Stimulated activated CD4-positive, alpha-beta T cell treated with anti-CD3 and anti-CD28 coated beads, Interleukin-12 subunit alpha, Interleukin-12 subunit beta, amount 100 ng/mL, for 24 hours (primary cell): ENCODE measurements around the gene WDTC1.
"Not testable (repeated sequence)": the region's sequence is repeated elsewhere in the genome, so short reads cannot be mapped to it uniquely, and the experiment has no call there.

Experiments
- DNase-seq, 2 experiments: peaks; one replicate each; pipeline ENCODE4 v3.0.0-alpha.2; 2020; ENCODE audit warnings: low read depth in 2 of 2

WDTC1 gene, protein sequence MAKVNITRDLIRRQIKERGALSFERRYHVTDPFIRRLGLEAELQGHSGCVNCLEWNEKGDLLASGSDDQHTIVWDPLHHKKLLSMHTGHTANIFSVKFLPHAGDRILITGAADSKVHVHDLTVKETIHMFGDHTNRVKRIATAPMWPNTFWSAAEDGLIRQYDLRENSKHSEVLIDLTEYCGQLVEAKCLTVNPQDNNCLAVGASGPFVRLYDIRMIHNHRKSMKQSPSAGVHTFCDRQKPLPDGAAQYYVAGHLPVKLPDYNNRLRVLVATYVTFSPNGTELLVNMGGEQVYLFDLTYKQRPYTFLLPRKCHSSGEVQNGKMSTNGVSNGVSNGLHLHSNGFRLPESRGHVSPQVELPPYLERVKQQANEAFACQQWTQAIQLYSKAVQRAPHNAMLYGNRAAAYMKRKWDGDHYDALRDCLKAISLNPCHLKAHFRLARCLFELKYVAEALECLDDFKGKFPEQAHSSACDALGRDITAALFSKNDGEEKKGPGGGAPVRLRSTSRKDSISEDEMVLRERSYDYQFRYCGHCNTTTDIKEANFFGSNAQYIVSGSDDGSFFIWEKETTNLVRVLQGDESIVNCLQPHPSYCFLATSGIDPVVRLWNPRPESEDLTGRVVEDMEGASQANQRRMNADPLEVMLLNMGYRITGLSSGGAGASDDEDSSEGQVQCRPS

DNA sequence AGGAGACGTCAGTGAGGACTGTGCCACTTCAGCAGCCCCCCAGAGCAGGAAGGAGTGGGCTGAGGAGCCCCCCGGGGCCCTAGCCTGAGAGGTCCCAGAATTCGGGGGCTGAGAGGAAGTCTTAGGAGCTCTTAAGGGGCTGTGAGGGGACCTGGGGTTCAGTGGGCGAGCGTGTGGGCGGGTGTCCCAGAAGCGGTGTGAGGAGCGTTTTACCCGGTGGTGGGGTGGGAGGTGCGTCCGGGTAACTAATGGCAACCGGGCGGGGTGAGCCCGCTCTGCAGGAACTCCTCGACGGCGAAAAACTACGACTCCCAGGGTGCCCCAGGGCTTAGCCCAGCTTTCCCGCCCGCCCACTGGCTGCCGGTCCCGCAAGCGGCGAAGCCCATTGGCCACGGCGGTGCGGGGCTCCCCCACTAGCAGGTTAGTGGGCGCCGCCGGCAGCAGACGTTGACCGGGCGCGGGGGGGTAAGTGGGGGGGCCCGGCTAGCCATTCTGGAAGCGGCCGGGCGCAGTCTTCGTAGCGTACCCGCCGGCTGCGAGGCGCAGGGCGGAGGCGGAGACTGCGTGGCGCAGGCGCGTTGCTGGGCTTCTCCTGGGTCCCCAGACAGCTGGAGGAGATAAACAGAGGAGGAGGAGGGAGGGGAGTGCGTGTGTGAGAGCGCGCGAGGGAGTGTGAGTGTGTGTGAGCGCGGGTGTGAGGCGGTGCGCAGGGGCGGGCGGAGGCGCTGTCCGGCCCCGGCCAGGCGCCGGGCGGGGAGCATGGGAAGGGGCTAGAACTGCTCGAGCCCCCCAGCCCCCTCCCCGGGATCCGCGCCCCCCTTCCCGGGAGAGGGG, at the start of gene WDTC1:
Gene WDTC1, plus strand, starts transcription at position 584 of the 834 bp plus-strand sequence. CDS start 26,423 bp downstream, outside the sequence.
- peak; percentile 94 to 97 for DNase-seq

DNA sequence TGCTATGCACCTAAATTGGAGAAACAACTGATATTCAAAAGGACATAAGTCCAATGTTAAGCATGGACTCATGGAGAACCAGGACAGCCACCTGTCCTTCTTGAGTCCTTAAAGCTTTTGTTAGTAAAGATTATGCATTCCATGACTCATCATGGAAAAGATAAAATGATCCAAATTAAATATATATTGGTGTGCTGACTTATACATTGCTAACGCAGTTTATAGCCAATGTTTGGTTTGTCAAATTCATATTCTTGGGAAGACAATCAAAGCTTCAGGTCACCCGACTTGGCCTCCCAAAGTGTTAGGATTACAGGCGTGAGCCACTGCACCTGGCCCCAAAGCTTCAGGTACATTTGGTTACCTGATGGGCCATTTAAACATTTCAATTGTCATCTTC, 49.8 kb upstream of the WDTC1 start:
- DNase-seq: not testable (repeated sequence)

DNA sequence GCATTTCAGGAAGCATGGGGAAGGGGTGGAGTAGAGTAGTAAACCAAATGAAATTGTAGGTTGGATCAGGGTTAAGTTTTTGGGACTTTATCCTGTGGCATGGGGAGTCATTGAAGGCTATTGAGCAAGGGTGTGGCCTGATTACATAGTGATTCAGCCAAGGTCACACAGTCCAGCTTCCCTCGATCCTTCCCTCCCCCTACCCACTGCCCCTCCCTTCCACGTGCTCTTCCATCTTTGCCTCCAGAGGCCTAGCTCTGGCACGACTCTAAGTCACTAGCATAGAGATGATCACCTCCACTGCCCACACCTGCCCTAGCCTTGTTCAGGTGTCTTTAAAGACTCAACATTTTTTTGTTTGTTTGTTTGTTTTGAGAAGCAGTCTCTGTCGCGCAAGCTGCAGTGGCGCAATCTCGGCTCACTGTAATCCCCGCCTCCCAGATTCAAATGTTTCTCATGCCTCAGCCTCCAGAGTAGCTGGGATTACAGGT, 42.3 kb upstream of the WDTC1 start:
- no peak for DNase-seq

DNA sequence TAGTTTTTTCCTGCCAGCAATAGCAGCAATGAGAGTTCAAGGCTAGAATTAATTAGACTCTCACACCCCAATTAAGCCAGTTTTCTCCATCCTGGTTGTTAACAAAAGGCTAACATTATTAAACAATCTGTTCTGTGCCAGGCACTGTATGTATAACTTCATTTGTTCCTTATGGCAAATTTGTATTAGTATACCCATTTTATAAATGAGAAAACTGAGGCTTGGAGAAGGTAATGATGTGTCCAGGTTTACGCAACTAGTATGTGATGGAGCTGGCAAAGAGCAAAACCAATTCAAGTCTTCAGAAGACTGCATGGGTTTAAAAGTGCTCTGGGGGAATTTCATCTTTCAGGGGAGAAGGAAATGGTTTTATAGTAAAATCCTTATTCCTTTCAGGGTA, 41.2 kb upstream of the WDTC1 start:
- DNase-seq: no peak

DNA sequence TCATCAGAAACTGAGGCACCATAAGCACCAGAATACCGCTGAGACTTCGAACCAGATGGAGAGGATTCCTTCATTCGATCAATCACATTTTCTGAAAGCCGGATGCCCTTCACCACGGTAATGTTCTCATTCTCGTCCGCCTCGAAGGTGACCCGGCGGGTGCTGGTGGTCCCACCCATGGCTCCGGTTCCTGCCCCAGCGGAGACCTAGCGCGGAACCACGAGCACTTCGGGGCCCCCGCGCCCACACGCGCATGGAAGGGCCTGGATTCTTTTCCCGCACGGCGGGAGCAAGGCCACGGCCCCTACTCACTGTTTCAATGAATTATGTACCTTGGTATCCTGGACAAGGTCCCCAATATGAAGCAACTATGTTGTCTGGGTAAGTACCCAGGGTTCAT, 33.1 kb upstream of the WDTC1 start:
- no peak for DNase-seq

DNA sequence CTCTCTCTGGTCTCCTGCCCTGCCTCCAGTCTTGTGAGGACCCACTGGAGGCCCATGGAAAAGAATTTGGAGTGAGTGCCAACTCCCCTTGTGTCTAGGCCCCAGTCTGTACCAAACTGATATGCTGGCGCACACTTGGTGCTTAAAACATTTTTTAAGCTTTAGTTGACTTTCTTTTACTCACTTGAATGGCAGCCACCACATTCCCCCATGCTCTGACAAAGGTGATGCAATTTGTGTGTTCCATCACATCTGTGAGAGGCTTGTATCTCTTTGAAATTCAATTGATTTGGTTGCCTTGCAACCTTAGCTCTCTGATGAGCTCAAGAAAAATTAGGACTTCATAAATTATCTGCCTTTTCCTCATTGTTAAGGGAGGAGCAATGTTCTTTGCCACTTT, 30.5 kb upstream of the WDTC1 start:
- no peak for DNase-seq

DNA sequence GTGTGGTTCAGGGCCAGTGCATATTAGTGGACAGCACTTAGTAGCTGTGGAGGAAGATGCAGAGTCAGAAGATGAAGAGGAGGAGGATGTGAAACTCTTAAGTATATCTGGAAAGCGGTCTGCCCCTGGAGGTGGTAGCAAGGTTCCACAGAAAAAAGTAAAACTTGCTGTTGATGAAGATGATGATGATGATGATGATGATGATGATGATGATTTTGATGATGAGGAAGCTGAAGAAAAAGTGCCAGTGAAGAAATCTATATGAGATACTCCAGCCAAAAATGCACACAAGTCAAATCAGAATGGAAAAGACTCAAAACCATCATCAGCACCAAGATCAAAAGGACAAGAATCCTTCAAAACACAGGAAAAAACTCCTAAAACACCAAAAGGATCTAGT, 27.2 kb upstream of the WDTC1 start:
- DNase-seq: not testable (repeated sequence)

DNA sequence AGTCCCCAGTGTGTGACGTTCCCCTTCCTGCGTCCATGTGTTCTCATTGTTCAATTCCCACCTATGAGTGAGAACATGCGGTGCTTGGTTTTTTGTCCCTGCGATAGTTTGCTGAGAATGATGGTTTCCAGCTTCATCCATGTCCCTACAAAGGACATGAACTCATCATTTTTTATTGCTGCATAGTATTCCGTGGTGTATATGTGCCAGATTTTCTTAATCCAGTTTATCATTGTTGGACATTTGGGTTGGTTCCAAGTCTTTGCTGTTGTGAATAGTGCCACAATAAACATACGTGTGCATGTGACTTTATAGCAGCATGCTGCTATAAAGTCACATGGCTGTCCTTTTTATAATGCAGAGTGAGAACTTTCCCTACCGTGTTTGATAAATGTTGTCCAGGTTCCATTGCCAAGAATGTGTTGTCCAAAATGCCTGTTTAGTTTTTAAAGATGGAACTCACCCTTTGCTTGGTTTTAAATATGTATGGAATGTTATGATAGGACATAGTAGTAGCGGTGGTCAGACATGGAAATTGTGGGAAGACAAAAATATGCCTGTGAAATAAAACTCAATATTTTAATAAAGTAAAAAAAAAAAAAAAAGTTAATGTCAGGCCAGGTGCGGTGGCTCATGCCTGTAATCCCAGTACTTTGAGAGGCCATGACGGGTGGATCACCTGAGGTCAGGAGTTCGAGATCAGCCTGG, 26.1 kb upstream of the WDTC1 start:
- not testable (repeated sequence) for DNase-seq

DNA sequence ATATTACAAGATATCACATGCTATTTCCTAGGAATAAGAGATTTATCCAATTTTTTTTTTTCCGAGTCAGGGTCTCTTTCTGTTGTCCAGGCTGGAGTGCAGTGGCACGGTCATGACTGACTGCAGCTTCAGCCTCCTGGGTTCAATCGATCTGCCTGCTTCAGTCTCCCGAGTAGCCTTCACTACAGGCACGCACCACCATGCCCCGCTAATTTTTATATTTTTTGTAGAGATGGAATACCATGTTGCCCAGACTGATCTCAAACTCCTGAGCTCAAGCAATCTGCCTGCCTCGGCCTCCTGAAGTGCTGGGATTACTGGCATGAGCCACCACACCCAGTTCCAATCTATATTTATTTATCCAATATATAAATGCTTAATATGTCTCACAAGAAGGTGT, 18.0 kb upstream of the WDTC1 start:
- DNase-seq: no peak

DNA sequence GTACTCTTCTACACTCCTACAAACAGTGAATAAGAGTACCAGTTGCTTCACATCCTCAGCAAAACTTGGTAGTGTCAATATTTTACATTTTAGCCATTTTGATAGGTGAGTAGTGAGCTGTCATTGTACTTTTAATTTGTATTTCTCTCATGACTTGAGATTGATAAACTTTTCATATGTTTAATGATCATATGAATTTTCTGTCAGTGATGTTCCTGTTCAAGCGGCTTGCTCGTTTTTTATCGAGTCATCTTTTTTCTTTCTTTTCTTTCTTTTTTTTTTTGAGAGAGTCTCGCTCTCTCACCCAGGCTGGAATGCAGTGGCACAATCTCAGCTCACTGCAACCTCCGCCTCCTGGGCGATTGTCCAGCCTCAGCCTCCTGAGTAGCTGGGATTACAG, 17.0 kb upstream of the WDTC1 start:
- no peak for DNase-seq

DNA sequence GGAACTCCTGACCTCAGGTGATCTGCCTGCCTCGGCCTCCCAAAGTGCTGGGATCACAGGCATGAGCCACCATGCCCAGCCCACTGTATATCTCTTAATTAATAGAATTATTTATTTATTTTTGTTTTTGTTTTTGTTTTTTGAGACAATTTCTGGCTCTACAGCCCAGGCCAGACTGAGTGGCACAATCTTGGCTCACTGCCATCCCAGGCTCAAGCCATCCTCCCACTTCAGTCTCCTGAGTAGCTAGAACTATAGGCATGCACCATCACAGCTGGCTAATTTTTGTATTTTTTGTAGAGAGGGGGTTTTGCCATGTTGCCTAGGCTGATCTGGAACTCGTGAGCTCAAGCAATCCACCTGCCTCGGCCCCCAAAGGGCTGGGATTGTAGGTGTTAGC, 15.7 kb upstream of the WDTC1 start:
- DNase-seq: no peak

DNA sequence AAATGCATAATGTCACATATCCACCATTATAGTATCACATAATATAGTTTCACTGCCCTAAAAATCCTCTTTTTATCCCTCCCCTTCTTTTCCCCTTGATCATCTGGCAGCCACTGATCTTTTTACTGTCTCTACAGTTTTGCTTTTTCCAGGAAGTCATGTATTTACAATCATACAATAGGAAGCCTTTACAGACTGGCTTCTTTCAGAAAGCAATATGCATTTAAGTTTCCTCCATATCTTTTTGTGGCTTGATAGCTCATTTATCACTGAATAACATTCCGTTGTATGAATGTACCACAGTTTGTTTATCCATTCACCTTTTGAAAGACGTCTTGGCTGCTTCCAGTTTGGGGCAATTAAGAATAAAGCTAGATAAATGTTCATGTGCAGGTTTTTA, 14.3 kb upstream of the WDTC1 start:
- no peak for DNase-seq

DNA sequence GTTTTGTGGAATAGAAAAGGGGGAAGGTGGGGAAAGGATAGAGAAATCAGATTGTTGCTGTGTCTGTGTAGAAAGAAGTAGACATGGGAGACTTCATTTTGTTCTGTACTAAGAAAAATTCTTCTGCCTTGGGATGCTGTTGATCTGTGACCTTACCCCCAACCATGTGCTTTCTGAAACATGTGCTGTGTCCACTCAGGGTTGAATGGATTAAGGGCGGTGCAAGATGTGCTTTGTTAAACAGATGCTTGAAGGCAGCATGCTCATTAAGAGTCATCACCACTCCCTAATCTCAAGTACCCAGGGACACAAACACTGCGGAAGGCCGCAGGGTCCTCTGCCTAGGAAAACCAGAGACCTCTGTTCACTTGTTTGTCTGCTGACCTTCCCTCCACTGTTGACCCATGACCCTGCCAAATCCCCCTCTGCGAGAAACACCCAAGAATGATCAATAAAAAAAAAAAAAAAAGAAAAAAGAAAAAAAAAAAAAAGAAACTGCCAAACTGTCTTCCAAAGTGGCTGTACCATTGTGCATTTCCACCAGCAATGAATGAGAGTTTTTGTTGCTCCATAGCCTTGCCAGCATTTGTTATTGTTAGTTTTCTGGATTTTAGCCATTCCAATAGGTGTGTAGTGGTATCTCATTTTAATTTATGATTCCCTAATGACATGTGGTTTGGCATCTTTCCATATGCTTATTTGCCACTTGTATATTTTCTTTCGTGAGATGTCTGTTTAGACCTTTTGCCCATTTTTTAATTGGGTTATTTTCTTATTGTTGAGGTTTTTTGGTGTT, 13.5 kb upstream of the WDTC1 start:
- DNase-seq: not testable (repeated sequence)

DNA sequence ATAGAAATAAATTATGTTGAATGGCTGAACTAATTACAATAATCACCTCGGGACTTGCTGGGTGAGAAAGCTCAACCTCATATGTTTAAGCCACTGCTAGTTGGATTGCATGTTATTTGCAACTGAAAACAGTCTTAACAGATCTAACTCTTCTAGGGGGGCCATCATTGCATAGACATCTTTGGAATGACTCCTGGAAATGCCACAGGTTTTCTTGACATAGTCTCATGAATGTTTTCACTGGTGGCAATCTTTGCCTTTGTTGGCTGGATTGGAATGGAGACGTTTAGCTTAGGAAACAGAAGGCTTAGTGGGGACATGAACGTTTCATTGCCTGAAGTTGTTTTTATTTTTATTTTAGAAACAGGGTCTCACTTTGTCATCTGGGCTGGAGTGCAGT, 8.8 kb upstream of the WDTC1 start:
- DNase-seq: no peak

DNA sequence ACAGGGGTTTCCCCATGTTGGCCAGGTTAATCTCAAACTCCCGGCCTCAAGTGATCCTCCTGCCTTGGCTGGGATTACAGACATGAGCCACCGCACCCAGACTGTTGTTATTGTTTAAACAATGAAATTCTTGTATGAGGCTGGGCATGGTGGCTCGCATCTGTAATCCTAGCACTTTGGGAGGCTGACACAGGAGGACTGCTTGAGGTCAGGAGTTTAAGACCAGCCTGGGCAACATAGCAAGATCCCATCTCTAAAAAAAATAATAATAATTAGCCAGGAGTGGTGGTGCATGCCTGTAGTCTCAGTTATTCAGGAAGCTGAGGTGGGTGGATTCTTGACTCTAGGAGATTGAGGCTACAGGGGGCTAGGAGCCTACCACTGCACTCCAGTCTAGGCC, 6.7 kb upstream of the WDTC1 start:
- DNase-seq: no peak

DNA sequence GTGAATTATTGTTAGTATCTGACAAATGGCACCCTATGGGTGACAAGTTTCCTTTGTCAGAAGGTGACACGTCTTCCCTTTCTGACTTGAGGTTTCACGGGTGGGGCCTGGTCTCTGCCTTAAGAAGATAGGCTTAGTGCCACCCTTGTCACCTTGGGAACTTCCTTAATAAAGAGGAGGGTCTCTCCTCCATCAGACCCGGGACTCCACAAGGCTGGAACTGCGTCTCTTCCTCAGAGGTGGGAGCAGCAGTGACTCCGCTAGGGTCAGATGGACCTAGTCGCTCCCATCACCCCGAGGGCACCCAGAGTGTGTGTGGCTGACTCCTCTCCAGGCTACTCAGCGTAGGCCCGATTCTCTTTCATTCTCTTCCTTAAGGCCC, 774 bp upstream of the WDTC1 start:
- peak in 1 of 2 experiments; percentile 3 for DNase-seq

DNA sequence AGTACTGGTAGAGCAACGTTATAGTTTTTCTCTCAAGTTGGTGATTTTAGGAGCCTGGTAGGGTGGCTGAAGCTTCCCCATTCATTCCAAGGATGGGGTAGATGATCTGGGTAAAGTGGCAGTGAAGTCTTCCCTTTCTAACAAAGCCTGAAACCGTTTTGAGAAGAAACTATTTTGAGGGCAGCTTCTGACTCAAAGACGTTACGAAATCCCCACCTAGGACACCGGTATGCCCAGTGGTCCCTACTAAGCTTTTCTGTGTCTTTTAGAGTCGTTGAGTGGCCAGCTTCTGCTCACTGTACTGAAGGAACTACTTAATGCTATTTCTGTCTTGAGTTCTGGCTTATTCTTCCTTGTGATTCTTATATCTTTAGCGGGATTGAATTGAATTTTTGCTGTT, 1.4 kb downstream of the WDTC1 start:
- no peak for DNase-seq

DNA sequence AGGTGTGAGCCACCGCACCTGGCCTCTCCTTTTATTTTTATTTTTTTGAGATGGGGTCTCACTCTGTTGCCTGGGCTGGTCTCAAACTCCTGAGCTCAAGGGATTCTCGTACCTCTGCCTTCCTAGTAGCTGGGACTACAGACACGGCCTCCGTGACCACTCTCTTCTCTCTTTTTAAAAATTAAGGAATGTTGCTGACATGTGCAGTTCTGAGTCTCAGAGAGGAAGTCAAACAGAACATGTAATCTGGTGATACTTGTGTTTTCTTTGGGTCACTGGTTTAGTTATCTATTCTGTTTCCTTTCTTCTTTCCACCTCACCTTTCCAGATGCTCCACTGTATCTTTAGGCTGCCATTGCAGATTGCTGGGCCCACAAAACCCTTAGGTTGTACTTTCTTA, 2.7 kb downstream of the WDTC1 start:
- DNase-seq: no peak

DNA sequence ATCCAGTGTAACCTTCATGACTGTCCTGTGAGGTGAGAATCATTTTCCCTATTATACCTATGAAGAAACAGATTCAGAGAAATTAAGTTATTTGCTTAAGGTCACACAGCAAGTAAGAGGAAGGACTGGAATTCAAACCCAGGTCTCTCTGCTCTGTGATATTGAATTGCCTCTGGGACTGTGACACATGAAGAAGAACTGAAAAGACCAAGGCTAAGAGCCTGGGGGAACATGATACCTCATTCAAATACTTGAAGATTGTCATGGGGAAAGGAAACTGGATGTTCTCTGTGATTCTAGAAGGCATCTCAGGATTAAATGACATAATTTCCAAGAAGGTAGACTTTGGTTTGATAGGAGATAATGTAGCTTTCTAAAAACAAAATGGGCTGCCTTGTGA, 3.6 kb downstream of the WDTC1 start:
- DNase-seq: no peak

DNA sequence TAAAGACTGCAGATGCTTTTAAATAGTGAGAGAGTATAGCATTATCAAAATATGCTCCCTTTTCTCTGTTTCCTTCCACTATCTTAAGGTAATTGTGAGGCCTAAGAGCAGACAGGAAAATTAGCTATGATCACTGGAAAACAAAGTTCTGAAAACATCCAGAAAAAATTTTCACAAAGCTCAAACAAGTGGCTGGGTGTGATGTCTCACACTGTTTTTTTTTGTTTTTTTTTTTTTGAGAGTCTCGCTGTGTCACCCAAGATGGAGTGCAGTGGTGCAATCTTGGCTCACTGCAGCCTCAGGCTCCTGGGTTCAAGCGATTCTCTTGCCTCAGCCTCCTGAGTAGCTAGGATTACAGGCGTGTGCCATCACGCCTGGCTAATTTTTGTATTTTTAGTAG, 7.2 kb downstream of the WDTC1 start:
- DNase-seq: no peak

DNA sequence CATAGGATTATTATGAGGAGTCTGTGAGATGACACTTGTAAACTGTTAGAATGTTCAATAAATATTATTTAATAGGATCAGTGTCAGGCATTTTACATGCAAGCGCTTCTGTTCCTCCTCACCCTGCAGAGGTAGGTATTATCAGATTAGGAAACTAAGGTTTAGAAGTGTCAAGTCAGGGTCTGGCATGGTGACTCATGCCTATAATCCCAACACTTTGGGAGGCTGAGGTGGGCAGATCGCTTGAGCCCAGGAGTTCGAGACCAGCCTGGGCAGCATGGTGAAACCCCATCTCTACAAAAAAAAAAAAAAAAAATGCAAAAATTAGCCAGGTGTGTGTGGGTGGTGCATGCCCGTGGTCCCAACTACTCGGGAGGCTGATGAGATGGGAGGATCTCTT, 9.2 kb downstream of the WDTC1 start:
- not testable (repeated sequence) for DNase-seq
